Measurements from ENCODE around the gene TRAF2.

TRAF2 gene

GRCh38 chr9:136847826-136848392 lies 38.4 kb upstream of the TRAF2 start:
- DNase-seq: peak; percentile 86

DNA sequence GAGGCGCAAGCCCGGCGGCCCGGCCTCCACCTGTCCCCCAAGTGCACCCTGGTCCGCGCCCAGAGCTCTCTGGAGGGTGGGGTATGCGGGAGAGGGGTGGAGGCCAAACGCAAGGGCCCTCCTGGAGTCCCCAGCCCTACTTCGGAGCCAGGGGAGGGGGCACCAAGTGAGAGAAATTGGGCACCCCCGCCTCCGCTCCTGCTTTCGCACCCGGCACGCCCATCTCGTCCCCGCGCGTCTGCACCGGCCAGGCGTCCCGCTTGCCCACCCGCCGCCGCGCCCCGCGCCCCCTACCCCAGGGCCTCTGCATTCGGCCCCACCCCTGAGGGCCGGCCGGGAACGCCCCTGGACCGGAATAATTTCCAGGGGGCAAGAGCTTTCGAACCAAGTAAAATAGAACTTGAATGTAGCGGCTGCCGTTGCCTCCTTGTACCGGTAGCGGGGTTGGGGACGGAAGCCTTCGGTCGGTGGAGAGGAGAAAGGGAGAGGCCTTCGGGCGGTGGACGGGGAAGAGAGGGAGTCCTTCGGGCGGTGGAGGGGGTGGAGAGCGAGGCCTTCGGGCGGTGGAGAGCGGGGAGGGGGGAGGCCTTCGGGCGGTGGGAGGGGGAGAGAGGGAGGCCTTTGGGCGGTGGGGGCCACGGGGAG lies 37.8 kb upstream of the TRAF2 start:
- peak; percentile 55 for DNase-seq

GRCh38 chr9:136849038-136849959 lies 37.0 kb upstream of the TRAF2 start, which contains the start of gene PHPT1:
Gene PHPT1 (plus strand): TSS chr9:136849409. CDS start chr9:136849431, 22 bp downstream.
- DNase-seq: peak; percentile 98

GRCh38 chr9:136849960-136850865 lies 36.1 kb upstream of the TRAF2 start:
- DNase-seq: no peak

DNA sequence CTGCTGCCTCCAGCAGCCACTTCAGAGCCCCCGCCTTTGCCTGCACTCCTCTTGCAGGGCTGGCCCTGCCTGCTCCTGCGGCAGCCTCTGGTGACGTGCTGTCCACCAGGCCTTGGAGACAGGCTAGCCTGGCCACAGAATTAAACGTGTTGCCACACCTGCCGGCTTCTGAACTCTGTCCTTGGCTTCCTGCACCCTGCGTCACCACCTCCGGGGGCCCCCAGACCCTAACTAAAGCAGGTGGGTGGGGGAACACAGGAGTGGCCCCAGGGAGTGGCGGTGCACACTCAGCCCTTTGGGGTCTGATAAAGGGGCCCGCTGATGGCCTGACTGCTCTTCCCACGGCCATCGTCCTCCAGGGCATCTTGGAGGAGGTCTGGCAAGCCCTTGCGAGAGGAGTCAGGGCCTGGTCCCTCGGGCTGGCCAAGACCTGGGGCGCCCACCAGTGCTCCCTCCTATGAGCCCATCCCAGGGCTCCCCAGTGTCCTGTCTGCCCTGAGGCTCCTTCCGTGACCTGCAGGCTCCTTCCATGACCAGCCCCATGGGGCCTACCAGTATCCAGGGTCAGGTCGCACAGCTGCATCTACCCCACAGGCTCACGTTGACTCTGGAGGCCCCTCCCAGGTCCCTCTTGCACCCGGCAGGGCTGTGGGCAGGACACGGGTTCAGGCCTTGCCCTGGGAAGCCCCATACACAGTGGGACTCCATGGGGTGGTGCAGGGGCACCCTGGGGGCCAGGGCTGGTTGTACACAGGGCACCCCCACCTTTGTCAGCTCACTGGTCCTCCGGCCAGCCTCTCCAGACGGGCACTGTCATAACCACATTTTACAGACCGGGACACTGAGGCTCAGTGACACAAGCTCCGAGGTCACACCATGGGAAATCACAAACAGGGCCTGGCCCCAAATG lies 35.2 kb upstream of the TRAF2 start:
- DNase-seq: no peak

- DNase-seq: no peak
Observed at GRCh38 chr9:136851941-136852663, 34.2 kb upstream of the TRAF2 start, which contains the start of gene MAMDC4. Gene MAMDC4 (plus strand): TSS chr9:136852346. CDS start chr9:136852417, 71 bp downstream.

GRCh38 chr9:136852664-136853595 lies 33.4 kb upstream of the TRAF2 start:
- DNase-seq: no peak

DNA sequence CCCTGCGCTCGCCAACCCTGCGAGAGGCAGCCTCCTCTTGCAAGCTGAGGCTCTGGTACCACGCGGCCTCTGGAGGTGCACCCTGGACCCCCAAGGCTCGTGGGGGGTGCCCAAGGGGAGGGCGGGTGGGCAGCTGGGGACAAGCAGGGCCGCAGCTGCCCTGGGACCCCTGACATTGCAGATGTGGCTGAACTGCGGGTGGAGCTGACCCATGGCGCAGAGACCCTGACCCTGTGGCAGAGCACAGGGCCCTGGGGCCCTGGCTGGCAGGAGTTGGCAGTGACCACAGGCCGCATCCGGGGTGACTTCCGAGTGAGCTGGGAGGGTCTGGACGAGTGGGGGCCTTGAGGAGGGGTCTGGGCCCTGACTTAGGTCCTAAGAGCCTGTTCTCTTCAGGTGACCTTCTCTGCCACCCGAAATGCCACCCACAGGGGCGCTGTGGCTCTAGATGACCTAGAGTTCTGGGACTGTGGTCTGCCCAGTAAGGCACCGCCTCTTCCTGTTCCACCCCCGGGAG lies 32.7 kb upstream of the TRAF2 start:
- no peak for DNase-seq

DNA sequence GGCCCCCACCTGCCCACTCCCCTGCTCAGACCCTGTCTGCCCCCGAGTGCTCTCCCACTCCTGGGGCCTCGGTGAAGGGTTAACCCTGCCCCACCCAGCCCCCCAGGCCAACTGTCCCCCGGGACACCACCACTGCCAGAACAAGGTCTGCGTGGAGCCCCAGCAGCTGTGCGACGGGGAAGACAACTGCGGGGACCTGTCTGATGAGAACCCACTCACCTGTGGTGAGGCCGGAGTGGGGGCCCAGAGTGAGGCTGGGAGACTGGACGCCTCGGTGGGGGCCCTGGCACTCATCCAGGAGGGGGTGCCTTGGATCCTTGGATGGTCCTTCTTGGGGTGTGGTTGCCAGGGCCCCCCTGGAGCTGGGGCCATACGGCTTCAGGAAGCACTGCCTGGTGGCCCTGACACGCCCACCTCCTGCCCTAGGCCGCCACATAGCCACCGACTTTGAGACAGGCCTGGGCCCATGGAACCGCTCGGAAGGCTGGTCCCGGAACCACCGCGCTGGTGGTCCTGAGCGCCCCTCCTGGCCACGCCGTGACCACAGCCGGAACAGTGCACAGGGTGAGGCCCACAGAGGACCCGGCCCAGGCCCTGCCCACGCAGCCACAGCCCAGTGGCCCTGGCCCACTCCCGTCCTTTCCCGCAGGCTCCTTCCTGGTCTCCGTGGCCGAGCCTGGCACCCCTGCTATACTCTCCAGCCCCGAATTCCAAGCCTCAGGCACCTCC lies 32.0 kb upstream of the TRAF2 start:
- no peak for DNase-seq

DNA sequence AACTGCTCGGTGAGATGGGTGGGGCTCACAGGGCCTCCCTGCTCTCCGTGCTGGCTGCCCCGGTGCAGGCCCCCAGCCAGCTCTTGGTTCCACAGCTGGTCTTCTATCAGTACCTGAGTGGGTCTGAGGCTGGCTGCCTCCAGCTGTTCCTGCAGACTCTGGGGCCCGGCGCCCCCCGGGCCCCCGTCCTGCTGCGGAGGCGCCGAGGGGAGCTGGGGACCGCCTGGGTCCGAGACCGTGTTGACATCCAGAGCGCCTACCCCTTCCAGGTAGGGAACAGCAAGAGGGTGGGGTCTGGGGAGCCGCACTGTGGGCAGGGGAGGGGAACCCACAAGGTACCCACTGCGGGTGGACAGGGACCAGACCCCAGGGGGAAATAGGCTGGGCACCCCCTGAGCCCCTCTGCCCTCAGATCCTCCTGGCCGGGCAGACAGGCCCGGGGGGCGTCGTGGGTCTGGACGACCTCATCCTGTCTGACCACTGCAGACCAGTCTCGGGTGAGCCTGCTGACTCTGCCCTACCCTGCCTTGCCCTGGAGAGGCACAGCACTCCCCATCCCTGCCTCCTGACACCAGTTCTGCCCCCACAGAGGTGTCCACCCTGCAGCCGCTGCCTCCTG lies 31.4 kb upstream of the TRAF2 start:
- no peak for DNase-seq

- no peak for DNase-seq
Observed at GRCh38 chr9:136855461-136856078, 30.7 kb upstream of the TRAF2 start.

GRCh38 chr9:136856079-136856476 lies 30.2 kb upstream of the TRAF2 start:
- DNase-seq: no peak

GRCh38 chr9:136856541-136857141 lies 29.7 kb upstream of the TRAF2 start:
- DNase-seq: no peak

- no peak for DNase-seq
Observed at GRCh38 chr9:136857166-136857565, 29.1 kb upstream of the TRAF2 start.

GRCh38 chr9:136857581-136858412 lies 28.5 kb upstream of the TRAF2 start:
- no peak for DNase-seq

- DNase-seq: no peak
Observed at GRCh38 chr9:136858452-136858843, 27.9 kb upstream of the TRAF2 start.
